ENCODE data around the gene PPP6R3.

DNA sequence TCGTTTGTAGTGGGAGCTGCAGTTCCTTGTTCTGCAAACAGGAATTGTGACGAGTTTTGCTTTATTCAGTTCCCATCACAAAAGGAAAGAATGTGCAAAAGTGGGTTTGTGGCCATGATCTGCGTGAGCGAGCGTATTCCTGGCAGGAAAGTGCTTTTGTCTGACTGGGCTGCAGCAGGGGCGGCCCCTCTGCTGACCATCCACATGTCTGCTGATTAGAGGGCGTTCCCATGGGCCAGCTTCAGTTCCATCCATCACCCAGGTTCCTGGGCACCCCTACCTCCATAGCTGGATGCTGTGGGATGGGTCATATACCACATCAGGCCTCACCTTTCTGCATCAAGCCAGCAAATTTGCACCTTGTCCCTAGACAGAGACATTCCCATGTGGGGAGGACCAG lies 194.9 kb downstream of the PPP6R3 start:
- TF ChIP-seq, protein P1, sequence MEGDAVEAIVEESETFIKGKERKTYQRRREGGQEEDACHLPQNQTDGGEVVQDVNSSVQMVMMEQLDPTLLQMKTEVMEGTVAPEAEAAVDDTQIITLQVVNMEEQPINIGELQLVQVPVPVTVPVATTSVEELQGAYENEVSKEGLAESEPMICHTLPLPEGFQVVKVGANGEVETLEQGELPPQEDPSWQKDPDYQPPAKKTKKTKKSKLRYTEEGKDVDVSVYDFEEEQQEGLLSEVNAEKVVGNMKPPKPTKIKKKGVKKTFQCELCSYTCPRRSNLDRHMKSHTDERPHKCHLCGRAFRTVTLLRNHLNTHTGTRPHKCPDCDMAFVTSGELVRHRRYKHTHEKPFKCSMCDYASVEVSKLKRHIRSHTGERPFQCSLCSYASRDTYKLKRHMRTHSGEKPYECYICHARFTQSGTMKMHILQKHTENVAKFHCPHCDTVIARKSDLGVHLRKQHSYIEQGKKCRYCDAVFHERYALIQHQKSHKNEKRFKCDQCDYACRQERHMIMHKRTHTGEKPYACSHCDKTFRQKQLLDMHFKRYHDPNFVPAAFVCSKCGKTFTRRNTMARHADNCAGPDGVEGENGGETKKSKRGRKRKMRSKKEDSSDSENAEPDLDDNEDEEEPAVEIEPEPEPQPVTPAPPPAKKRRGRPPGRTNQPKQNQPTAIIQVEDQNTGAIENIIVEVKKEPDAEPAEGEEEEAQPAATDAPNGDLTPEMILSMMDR (IDR thresholded peaks at IDR 0.05): no peak
- TF ChIP-seq POLR2A (IDR thresholded peaks at IDR 0.05): no peak

All from uterus (tissue), 2 donors.